GM23248 (cell line): ENCODE measurements around the gene DOLK. TPM values are rescaled to one million over a fixed set of nuclear protein-coding genes. Genes with fewer than 3 reads are reported as not detected.

Experiments
- DNase-seq: peaks from one replicate; pipeline ENCODE4 v3.0.0-alpha.2; 2015
- H2AFZ ChIP-seq: fragments of 200-600 bp; sonication (generic); 2 replicates; pipeline ENCODE4 v1.6.1; 2016; ENCODE audit warnings: antibody characterized with exemption
- H3F3A ChIP-seq: fragments of 200-600 bp; sonication (generic); 2 replicates; pipeline ENCODE4 v1.6.1; 2016; ENCODE audit warnings: mild to moderate bottlenecking, antibody characterized with exemption, mixed run types; ENCODE audit not compliant: insufficient read depth
- H3K27ac ChIP-seq: fragments of 200-600 bp; sonication (generic); 2 replicates; pipeline ENCODE4 v1.5.1; 2016; ENCODE audit warnings: mild to moderate bottlenecking
- H3K27me3 ChIP-seq: fragments of 200-600 bp; sonication (generic); replicated peaks from 2 replicates; pipeline ENCODE4 v1.6.1; 2016; ENCODE audit warnings: mild to moderate bottlenecking; ENCODE audit not compliant: insufficient read depth
- H3K36me3 ChIP-seq: fragments of 200-600 bp; sonication (generic); 2 replicates; pipeline ENCODE4 v1.6.1; 2016; ENCODE audit warnings: low read depth, mild to moderate bottlenecking
- H3K4me1 ChIP-seq: fragments of 200-600 bp; sonication (generic); 2 replicates; pipeline ENCODE4 v1.6.1; 2016; ENCODE audit warnings: mild to moderate bottlenecking; ENCODE audit not compliant: insufficient read depth
- H3K4me2 ChIP-seq: fragments of 200-600 bp; sonication (generic); one replicate; pipeline ENCODE4 v1.6.1; 2016; ENCODE audit warnings: mild to moderate bottlenecking; ENCODE audit not compliant: unreplicated experiment
- H3K4me3 ChIP-seq: fragments of 200-600 bp; sonication (generic); 2 replicates; pipeline ENCODE4 v1.5.1; 2016; ENCODE audit warnings: mild to moderate bottlenecking
- H3K79me2 ChIP-seq: fragments of 200-600 bp; sonication (generic); 2 replicates; pipeline ENCODE4 v1.6.1; 2016; ENCODE audit warnings: mild to moderate bottlenecking; ENCODE audit not compliant: insufficient read depth
- H3K9ac ChIP-seq: fragments of 200-600 bp; sonication (generic); 2 replicates; pipeline ENCODE4 v1.6.1; 2016; ENCODE audit warnings: mild to moderate bottlenecking
- H3K9me2 ChIP-seq: fragments of 200-600 bp; sonication (generic); 2 replicates; pipeline ENCODE4 v1.6.1; 2016; ENCODE audit warnings: mixed run types, mild to moderate bottlenecking, moderate library complexity; ENCODE audit not compliant: insufficient read depth
- H3K9me3 ChIP-seq: fragments of 200-600 bp; sonication (generic); one replicate; pipeline ENCODE4 v1.6.1; 2017; ENCODE audit warnings: low read depth
- H4K20me1 ChIP-seq: fragments of 200-600 bp; sonication (generic); 2 replicates; pipeline ENCODE4 v1.6.0; 2016; ENCODE audit not compliant: insufficient read depth
- EZH2 ChIP-seq: fragments of 200-600 bp; sonication (generic); IDR thresholded peaks from 2 replicates; pipeline ENCODE4 v1.6.1; 2018; ENCODE audit warnings: antibody characterized with exemption, mild to moderate bottlenecking; ENCODE audit not compliant: insufficient read depth, poor library complexity, severe bottlenecking
- EZH2phosphoT487 ChIP-seq: fragments of 200-600 bp; sonication (generic); IDR thresholded peaks from 2 replicates; pipeline ENCODE4 v1.6.1; 2018; ENCODE audit warnings: antibody characterized with exemption, moderate library complexity, mild to moderate bottlenecking, low read depth; ENCODE audit not compliant: insufficient read depth
- WGBS, 2 experiments: methylation state at CpG; one replicate each; pipeline ENCODE4 v1.1.6; 2015 to 2017; ENCODE audit warnings: low lambda C conversion rate in 2 of 2, low coverage in 1 of 2; ENCODE audit errors: missing lambda C conversion rate in 2 of 2; 5-methylcytosine and 5-hydroxymethylcytosine counted together
- in situ Hi-C: fragments of 300-500 bp; cut with MboI; formaldehyde crosslinking; loops from 2 replicates; pipeline ENCODE4 v1.15.0; 2020
- polyA plus RNA-seq: library from polyadenylated mRNA; unstranded; fragments of >200 nt; fragmentation: Nextera tagmentation; extraction: Ambion mirVana; gene quantifications from 2 replicates; pipeline ENCODE4 v1.2.1, GENCODE V29; 2016
- total RNA-seq: library from RNA; depleted of rRNA; stranded (reverse); fragments of >200 nt; shearing (Covaris generic); gene quantifications from 2 replicates; pipeline ENCODE4 v1.2.3, GENCODE V29; 2014

Gene DOLK
- total and polyA plus RNA-seq, 2 experiments from 2014 or later: 31.7 to 36.1 TPM

GRCh38 chr9:128943832-128944620 is 3.4 kb downstream of the DOLK start:
- Histone ChIP-seq H4K20me1 (no peaks in the 10 kb centered on the region), H2AFZ (no peak overlapping the region), H3K4me1 (0 out of 2 replicates have a peak, but pooled peaks cover 6% of the 10 kb centered on the region), H3K9me3 (no peaks in the 10 kb centered on the region), H3F3A (no peaks in the 10 kb centered on the region; the same call in 1 of the 2 replicates), H3K27ac (no peak overlapping the region), H3K79me2 (peaks cover 29% of the 10 kb centered on the region), H3K9me2 (no peaks in the 10 kb centered on the region), H3K27me3 (no peaks in the 10 kb centered on the region), H3K36me3 (no peaks in the 10 kb centered on the region), H3K4me2 (no peak overlapping the region), H3K9ac (no peak overlapping the region), H3K4me3 (no peak overlapping the region)
- in situ Hi-C loops: no loop called here
- WGBS, 2 experiments: 92% methylated on average over 7 of the region's 7 CpGs
- TF ChIP-seq EZH2phosphoT487: no peak
- no peak for TF ChIP-seq EZH2
- no peak for DNase-seq

- Histone ChIP-seq H3K9me3 (no peaks in the 10 kb centered on the region), H4K20me1 (no peaks in the 10 kb centered on the region), H3K27ac (no peak overlapping the region), H3K9me2 (no peaks in the 10 kb centered on the region), H2AFZ (no peak overlapping the region), H3F3A (no peaks in the 10 kb centered on the region), H3K4me2 (no peak overlapping the region), H3K27me3 (no peaks in the 10 kb centered on the region), H3K4me1 (no peaks in the 10 kb centered on the region), H3K9ac (no peak overlapping the region), H3K36me3 (no peaks in the 10 kb centered on the region), H3K79me2 (peaks cover 19% of the 10 kb centered on the region), H3K4me3 (no peak overlapping the region)
- in situ Hi-C loops: no loop called here
- TF ChIP-seq EZH2phosphoT487: no peak
- no peak for TF ChIP-seq EZH2
- DNase-seq: no peak
- WGBS, 2 experiments: 90% methylated on average over 12 of the region's 12 CpGs
Observed at GRCh38 chr9:128940946-128941755, 6.3 kb downstream of the DOLK start.

- Histone ChIP-seq H2AFZ (no peak overlapping the region), H3K4me3 (no peak overlapping the region), H3K9ac (no peak overlapping the region), H4K20me1 (no peaks in the 10 kb centered on the region), H3K79me2 (peaks cover 11% of the 10 kb centered on the region), H3K4me2 (no peak overlapping the region), H3K27me3 (no peaks in the 10 kb centered on the region), H3F3A (no peaks in the 10 kb centered on the region), H3K4me1 (no peaks in the 10 kb centered on the region), H3K9me2 (no peaks in the 10 kb centered on the region), H3K27ac (no peak overlapping the region), H3K36me3 (no peaks in the 10 kb centered on the region), H3K9me3 (no peaks in the 10 kb centered on the region)
- no peak for DNase-seq
- 84 to 85% methylated on average over 14 to 15 of the region's 15 CpGs for WGBS, 2 experiments
- in situ Hi-C loops: no loop called here
- TF ChIP-seq EZH2phosphoT487 (no peak), EZH2 (no peak)
Observed at GRCh38 chr9:128940271-128940921, 7.0 kb downstream of the DOLK start.
